Activated naive CD4-positive, alpha-beta T cell treated with anti-CD3 and anti-CD28 coated beads for 36 hours (primary cell): ENCODE results near the gene ACYP2. TPM values are rescaled to one million over a fixed set of nuclear protein-coding genes. Genes with fewer than 3 reads are reported as not detected.
"Not testable (repeated sequence)": the region's sequence is repeated elsewhere in the genome, so short reads cannot be mapped to it uniquely, and the experiment has no call there.

ENCODE experiments used
- CTCF ChIA-PET: fragments of 350-600 bp; sonication (Branson Sonifier 250); formaldehyde crosslinking; loops from one replicate; lab custom pipeline; 2021; ENCODE audit warnings: antibody characterized with exemption; lab: Charles Lee
- DNase-seq: peaks from one replicate; pipeline ENCODE4 v3.0.0-alpha.2; 2020
- H3K27ac Mint-ChIP-seq: one replicate; pipeline ENCODE4 v1.8.0; 2021; ENCODE audit warnings: mild to moderate bottlenecking, mixed read lengths
- H3K27me3 Mint-ChIP-seq: one replicate; pipeline ENCODE4 v1.8.0; 2021; ENCODE audit warnings: low read depth, mixed read lengths
- H3K36me3 Mint-ChIP-seq: one replicate; pipeline ENCODE4 v1.8.0; 2021; ENCODE audit warnings: low read depth, mixed read lengths
- H3K4me1 Mint-ChIP-seq: one replicate; pipeline ENCODE4 v1.8.0; 2021; ENCODE audit warnings: low read depth, mixed read lengths
- H3K4me3 Mint-ChIP-seq: one replicate; pipeline ENCODE4 v1.8.0; 2021; ENCODE audit warnings: mild to moderate bottlenecking, moderate library complexity, mixed read lengths
- H3K9me3 Mint-ChIP-seq: one replicate; pipeline ENCODE4 v1.8.0; 2021; ENCODE audit warnings: mixed read lengths
- intact Hi-C: fragments of 100-400 bp; cut with micrococcal nuclease; formaldehyde crosslinking; loops from one replicate; pipeline ENCODE4 v1.15.1; 2023
- total RNA-seq, 2 experiments: library from RNA; stranded (reverse); gene quantifications; one replicate each; pipeline ENCODE4 v1.2.3, GENCODE V29; 2021

The ACYP2 gene
- total RNA-seq, 2 experiments from 2014 or later: 6.8 to 7.3 TPM

DNA sequence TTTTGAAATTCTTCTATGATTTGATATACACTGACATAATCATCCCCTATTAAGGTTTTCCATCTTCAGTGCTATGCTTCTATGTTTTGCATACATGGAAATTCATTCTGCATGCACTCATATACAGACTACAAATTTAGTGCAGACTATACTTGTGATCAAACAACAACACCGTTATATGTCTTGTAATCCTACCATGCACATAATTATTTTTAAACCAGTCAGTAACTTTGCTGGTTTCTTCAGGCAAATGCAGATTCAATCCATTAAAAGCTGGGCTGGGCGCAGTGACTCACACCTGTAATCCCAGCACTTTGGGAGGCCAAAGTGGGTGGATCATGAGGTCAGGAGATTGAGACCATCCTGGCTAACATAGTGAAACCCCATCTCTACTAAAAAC is 11.8 kb downstream of the ACYP2 start:
- H3K9me3 Mint-ChIP-seq, H3K27me3 Mint-ChIP-seq, DNase-seq, H3K4me1 Mint-ChIP-seq, H3K4me3 Mint-ChIP-seq, intact Hi-C loops, H3K27ac Mint-ChIP-seq, H3K36me3 Mint-ChIP-seq: not testable (repeated sequence)
- CTCF ChIA-PET: interaction anchor here (0.7 kb wide), 1 partner anchor 49 kb away, joined by 3 read pairs; no protein-coding TSS in a partner anchor

GRCh38 chr2:54133056-54133455 is 17.6 kb downstream of the ACYP2 start:
- intact Hi-C loops: no loop called here
- peaks cover 2% of the 10 kb centered on the region for H3K36me3 Mint-ChIP-seq
- no peaks in the 10 kb centered on the region for H3K27me3 Mint-ChIP-seq
- no peaks in the 10 kb centered on the region for H3K4me1 Mint-ChIP-seq
- DNase-seq: no peak
- CTCF ChIA-PET: interaction anchor here (0.7 kb wide), 1 partner anchor 896 kb away, joined by 3 read pairs; no protein-coding TSS in a partner anchor
- no peak overlapping the region for H3K27ac Mint-ChIP-seq
- no peaks in the 10 kb centered on the region for H3K9me3 Mint-ChIP-seq
- no peak overlapping the region for H3K4me3 Mint-ChIP-seq

DNA sequence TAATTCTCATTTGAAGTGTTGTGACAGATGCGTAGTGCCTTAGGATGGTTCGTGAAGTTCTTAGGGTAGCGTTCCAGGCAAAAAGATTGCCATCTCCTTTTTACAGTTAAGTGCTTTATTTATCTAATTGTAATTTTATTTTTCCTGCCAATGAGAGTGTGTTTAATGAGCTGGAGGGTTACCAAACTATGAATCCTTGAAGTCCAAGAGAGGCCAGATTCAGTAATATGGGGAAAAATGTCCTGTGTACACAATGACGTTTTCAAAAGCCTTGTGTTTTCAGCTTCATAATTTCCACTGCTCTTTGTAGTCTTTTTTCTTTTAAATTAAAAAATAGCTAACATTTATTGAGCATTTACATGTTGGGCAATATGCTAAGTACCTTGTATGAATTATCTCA is 23.8 kb downstream of the ACYP2 start:
- H3K9me3 Mint-ChIP-seq: no peaks in the 10 kb centered on the region
- H3K4me3 Mint-ChIP-seq: no peak overlapping the region
- no peaks in the 10 kb centered on the region for H3K27me3 Mint-ChIP-seq
- intact Hi-C loops: no loop called here
- peaks cover 3% of the 10 kb centered on the region for H3K36me3 Mint-ChIP-seq
- no peaks in the 10 kb centered on the region for H3K4me1 Mint-ChIP-seq
- no peak for DNase-seq
- H3K27ac Mint-ChIP-seq: no peak overlapping the region
- CTCF ChIA-PET: no interaction called here

GRCh38 chr2:54143780-54144179 is 28.4 kb downstream of the ACYP2 start:
- Mint-ChIP-seq H3K9me3 (no peaks in the 10 kb centered on the region), H3K36me3 (peaks cover 4% of the 10 kb centered on the region), H3K4me3 (no peak overlapping the region), H3K4me1 (no peaks in the 10 kb centered on the region), H3K27me3 (no peaks in the 10 kb centered on the region), H3K27ac (no peak overlapping the region)
- no peak for DNase-seq
- CTCF ChIA-PET: no interaction called here
- intact Hi-C loops: no loop called here

DNA sequence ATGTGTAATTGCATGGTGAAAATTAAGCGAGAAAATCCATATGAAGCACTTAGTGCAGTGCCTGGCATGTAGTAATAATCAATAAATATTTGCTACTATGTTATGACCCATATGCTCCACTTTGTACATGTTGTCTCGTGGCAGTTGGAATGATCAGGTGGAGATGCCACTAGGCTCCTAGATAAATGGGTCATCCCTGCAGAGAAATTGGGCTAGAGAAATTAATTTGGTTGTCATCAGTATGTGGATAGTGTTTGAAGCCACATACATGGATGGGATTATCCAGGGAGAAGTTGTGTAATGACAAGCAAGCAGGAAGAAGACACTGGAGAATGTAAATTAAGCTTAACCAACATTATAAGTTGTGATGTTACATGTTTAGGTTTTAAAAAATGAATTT is 33.0 kb downstream of the ACYP2 start:
- H3K27me3 Mint-ChIP-seq: no peaks in the 10 kb centered on the region
- DNase-seq: no peak
- CTCF ChIA-PET: interaction anchor here (0.7 kb wide), 1 partner anchor 691 kb away, joined by 3 read pairs; no protein-coding TSS in a partner anchor
- peaks cover 10% of the 10 kb centered on the region for H3K36me3 Mint-ChIP-seq
- H3K27ac Mint-ChIP-seq: no peak overlapping the region
- peaks cover 4% of the 10 kb centered on the region for H3K9me3 Mint-ChIP-seq
- no peak overlapping the region for H3K4me3 Mint-ChIP-seq
- no peaks in the 10 kb centered on the region for H3K4me1 Mint-ChIP-seq
- intact Hi-C loops: no loop called here

DNA sequence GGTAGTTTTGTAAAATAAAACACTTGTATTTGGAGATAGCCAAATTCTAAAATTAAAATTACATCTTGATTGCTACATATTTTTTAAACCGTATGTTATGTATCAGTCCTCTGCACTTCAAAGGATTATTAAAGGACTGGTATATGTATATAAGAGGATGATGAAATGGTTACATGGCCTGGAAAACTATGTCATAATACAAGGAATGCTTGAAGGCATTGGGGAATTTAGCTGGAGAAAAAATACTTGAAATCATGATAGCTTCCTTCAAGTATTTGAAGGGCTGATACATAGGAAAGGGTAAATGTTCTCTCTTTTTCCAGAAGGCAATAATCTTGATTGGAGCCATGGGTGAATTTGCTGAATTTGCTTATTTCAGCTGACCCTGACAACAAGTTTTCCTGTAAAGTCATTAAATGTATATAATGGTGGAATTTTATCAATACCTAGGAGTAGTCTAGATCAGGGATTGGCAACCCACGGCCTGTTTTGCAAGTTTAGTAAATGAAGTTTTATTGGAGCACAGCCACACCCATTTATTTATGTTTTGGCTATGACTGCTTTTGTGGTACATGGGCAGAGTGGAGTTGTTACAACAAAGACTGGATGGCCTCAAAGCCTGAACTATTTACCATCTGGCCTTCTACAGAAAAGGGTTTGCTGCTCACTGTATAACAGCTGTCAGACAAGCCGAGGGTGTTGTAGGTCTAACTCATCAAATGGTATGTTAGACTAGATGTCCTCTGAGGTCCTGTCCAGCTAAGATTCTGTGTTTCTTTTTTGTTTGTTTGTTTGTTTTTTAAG is 34.4 kb downstream of the ACYP2 start:
- CTCF ChIA-PET: no interaction called here
- no peak overlapping the region for H3K27ac Mint-ChIP-seq
- no peak overlapping the region for H3K4me3 Mint-ChIP-seq
- peaks cover 17% of the 10 kb centered on the region for H3K36me3 Mint-ChIP-seq
- no peak for DNase-seq
- no peaks in the 10 kb centered on the region for H3K4me1 Mint-ChIP-seq
- H3K27me3 Mint-ChIP-seq: no peaks in the 10 kb centered on the region
- intact Hi-C loops: no loop called here
- H3K9me3 Mint-ChIP-seq: peaks cover 4% of the 10 kb centered on the region

GRCh38 chr2:54158311-54158710 is 42.9 kb downstream of the ACYP2 start:
- CTCF ChIA-PET: no interaction called here
- Mint-ChIP-seq H3K27ac (no peak overlapping the region), H3K4me1 (no peaks in the 10 kb centered on the region), H3K4me3 (no peak overlapping the region), H3K9me3 (peaks cover 5% of the 10 kb centered on the region), H3K36me3 (peaks cover 15% of the 10 kb centered on the region), H3K27me3 (no peaks in the 10 kb centered on the region)
- no peak for DNase-seq
- intact Hi-C loops: no loop called here

- H3K4me3 Mint-ChIP-seq: no peak overlapping the region
- peaks cover 2% of the 10 kb centered on the region for H3K36me3 Mint-ChIP-seq
- H3K9me3 Mint-ChIP-seq: no peaks in the 10 kb centered on the region
- no peaks in the 10 kb centered on the region for H3K27me3 Mint-ChIP-seq
- intact Hi-C loops: no loop called here
- no peak for DNase-seq
- no peaks in the 10 kb centered on the region for H3K4me1 Mint-ChIP-seq
- CTCF ChIA-PET: interaction anchor here (1.0 kb wide), 1 partner anchor 10 kb away, joined by 3 read pairs; no protein-coding TSS in a partner anchor
- H3K27ac Mint-ChIP-seq: no peak overlapping the region
These were observed 46.4 kb downstream of the ACYP2 start for GRCh38 chr2:54161660-54162424.

GRCh38 chr2:54164106-54164505 is 48.7 kb downstream of the ACYP2 start:
- CTCF ChIA-PET: no interaction called here
- Mint-ChIP-seq H3K27me3 (no peaks in the 10 kb centered on the region), H3K9me3 (no peaks in the 10 kb centered on the region)

GRCh38 chr2:54166121-54166773 is 50.8 kb downstream of the ACYP2 start:
- no peaks in the 10 kb centered on the region for H3K9me3 Mint-ChIP-seq
- no peaks in the 10 kb centered on the region for H3K4me1 Mint-ChIP-seq
- H3K27me3 Mint-ChIP-seq: no peaks in the 10 kb centered on the region
- peaks cover 10% of the 10 kb centered on the region for H3K36me3 Mint-ChIP-seq
- intact Hi-C loops: no loop called here
- CTCF ChIA-PET: interaction anchor here (0.6 to 0.7 kb wide), 3 partner anchors 11 to 245 kb away, joined by 3 to 7 read pairs (median 3); no protein-coding TSS in a partner anchor
- H3K27ac Mint-ChIP-seq: no peak overlapping the region
- H3K4me3 Mint-ChIP-seq: no peak overlapping the region
- no peak for DNase-seq

More at GRCh38 chr2:54164106-54164505, 48.7 kb downstream of the ACYP2 start:
- intact Hi-C loops: no loop called here
- no peak for DNase-seq
- H3K36me3 Mint-ChIP-seq: peaks cover 4% of the 10 kb centered on the region
- no peak overlapping the region for H3K27ac Mint-ChIP-seq
- H3K4me3 Mint-ChIP-seq: no peak overlapping the region
- H3K4me1 Mint-ChIP-seq: no peaks in the 10 kb centered on the region

DNA sequence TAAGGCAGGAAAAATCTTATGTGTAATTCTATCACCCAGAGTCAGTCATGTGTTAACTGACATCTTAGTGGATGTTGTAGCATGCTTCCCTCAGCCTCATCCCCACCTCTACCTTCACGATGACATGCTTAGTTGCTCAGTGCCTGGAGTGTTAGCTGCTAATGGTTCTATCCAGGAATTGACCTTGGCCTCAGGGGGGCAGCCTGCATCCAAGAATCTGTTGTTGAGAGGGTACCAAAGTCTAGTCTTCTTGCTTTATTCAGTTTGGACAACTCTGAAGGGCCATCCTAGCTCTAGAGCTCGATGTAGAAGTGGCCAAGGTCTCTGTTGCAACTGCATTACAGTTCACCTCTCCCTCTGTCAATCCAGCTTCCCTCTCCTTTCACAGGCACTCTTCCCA is 61.2 kb downstream of the ACYP2 start:
- Mint-ChIP-seq H3K4me3 (no peak overlapping the region), H3K27ac (no peak overlapping the region)
- DNase-seq: peak; percentile 22

GRCh38 chr2:54183281-54183680 is 67.9 kb downstream of the ACYP2 start:
- Mint-ChIP-seq H3K27ac (no peak overlapping the region), H3K9me3 (no peaks in the 10 kb centered on the region), H3K4me3 (no peak overlapping the region), H3K27me3 (no peaks in the 10 kb centered on the region), H3K4me1 (no peaks in the 10 kb centered on the region), H3K36me3 (peaks cover 2% of the 10 kb centered on the region)
- intact Hi-C loops: no loop called here
- no peak for DNase-seq
- CTCF ChIA-PET: interaction anchor here (0.6 kb wide), 1 partner anchor 397 kb away, joined by 3 read pairs; no protein-coding TSS in a partner anchor

More for the DNA sequence above, 61.2 kb downstream of the ACYP2 start:
- CTCF ChIA-PET: interaction anchor here (0.6 to 1.1 kb wide), 3 partner anchors 10 to 528 kb away, joined by 3 read pairs; no protein-coding TSS in a partner anchor
- H3K36me3 Mint-ChIP-seq: peaks cover 2% of the 10 kb centered on the region
- H3K9me3 Mint-ChIP-seq: no peaks in the 10 kb centered on the region
- intact Hi-C loops: no loop called here
- H3K4me1 Mint-ChIP-seq: no peaks in the 10 kb centered on the region
- H3K27me3 Mint-ChIP-seq: no peaks in the 10 kb centered on the region
